GM13977 (cell line): ENCODE measurements around the gene TET3.
A peak's percentile ranks its signal among the peaks of the same experiment; 100 is the strongest.

Source experiments
- DNase-seq: peaks from one replicate; pipeline ENCODE4 v3.0.0; 2012; ENCODE audit warnings: low spot score
- CTCF ChIP-seq: IDR thresholded peaks from 2 replicates; pipeline ENCODE4 v1.5.1; 2012; ENCODE audit warnings: mild to moderate bottlenecking, control low read depth; ENCODE audit not compliant: insufficient read depth; ENCODE audit errors: extremely low read depth, missing control alignments
- in situ Hi-C: fragments of 300-500 bp; cut with MboI; formaldehyde crosslinking; loops from one replicate; pipeline ENCODE4 v1.12.0; 2022; ENCODE audit warnings: low sequenced_read_pairs, low pct_unique_long_range_greater_than_20kb, mixed read lengths, inconsistent platforms; ENCODE audit not compliant: unreplicated experiment

TET3 gene

GRCh38 chr2:74002505-74003421, 18.1 kb downstream of the TET3 start:
- DNase-seq: peak; percentile 94

GRCh38 chr2:74003494-74004211, 18.9 kb downstream of the TET3 start:
- no peak for DNase-seq
- no peak for TF ChIP-seq CTCF
- in situ Hi-C loops: no loop called here

More at GRCh38 chr2:74002505-74003421, 18.1 kb downstream of the TET3 start:
- TF ChIP-seq CTCF: no peak
- in situ Hi-C loops: no loop called here

GRCh38 chr2:74004212-74005182, 19.8 kb downstream of the TET3 start:
- in situ Hi-C loops: no loop called here
- DNase-seq: no peak
- TF ChIP-seq CTCF: no peak

GRCh38 chr2:74005786-74006185, 21.1 kb downstream of the TET3 start:
- DNase-seq: no peak
- in situ Hi-C loops: no loop called here
- no peak for TF ChIP-seq CTCF

GRCh38 chr2:74006459-74006858, 21.7 kb downstream of the TET3 start:
- no peak for DNase-seq
- no peak for TF ChIP-seq CTCF
- in situ Hi-C loops: no loop called here

GRCh38 chr2:74007121-74007520, 22.4 kb downstream of the TET3 start:
- TF ChIP-seq CTCF: no peak
- in situ Hi-C loops: no loop called here
- no peak for DNase-seq
